Measurements from ENCODE around the gene CYB561D2. TPM values are rescaled to one million over a fixed set of nuclear protein-coding genes. Genes with fewer than 3 reads are reported as not detected.

The CYB561D2 gene
- total and polyA plus RNA-seq, 2 donors (not counting 3 experiments of a cell fraction or from before 2014, with no cell fraction given): 13.6 to 46.0 TPM

- FAIRE-seq (no peak), DNase-seq (ENCODE audit: low read depth, low spot score) (no peak)
- ChIA-PET POLR2A (interaction anchor here (0.6 kb wide), 1 partner anchor 8 kb away, joined by 4 read pairs; no protein-coding TSS in a partner anchor), CTCF (interaction anchor here (1.8 to 2.2 kb wide), 2 partner anchors 9 to 10 kb away, joined by 5 to 19 read pairs; no protein-coding TSS in a partner anchor)
- no peaks in the 10 kb centered on the region for H3K9me3 ChIP-seq (replicated peaks; ENCODE audit: control insufficient read depth, insufficient read depth, low read length)
- H2AFZ ChIP-seq (ENCODE audit: low read depth, low read length): no peak overlapping the region
- H3K9me1 ChIP-seq (replicated peaks; ENCODE audit: control insufficient read depth, extremely low read depth, insufficient read depth, low read length): no peaks in the 10 kb centered on the region
- no peak for TF ChIP-seq GATA2 (IDR thresholded peaks at IDR 0.05; ENCODE audit: insufficient read depth, insufficient read length, low read depth, low read length)
- TF ChIP-seq FOS (IDR thresholded peaks at IDR 0.05; ENCODE audit: borderline replicate concordance, insufficient read depth, low read length): no peak
- TF ChIP-seq CTCF (IDR thresholded peaks at IDR 0.05; ENCODE audit: extremely low read depth in 1 of 2, insufficient read depth in 1 of 2, low read depth in 1 of 2, low read length in 2 of 2): no peak
- TF ChIP-seq POLR2A (IDR thresholded peaks at IDR 0.05; ENCODE audit: low read depth, low read length): no peak
- no peak for TF ChIP-seq JUN (IDR thresholded peaks at IDR 0.05; ENCODE audit: borderline replicate concordance, insufficient read depth, insufficient read length, low read depth)
- no peak for TF ChIP-seq MYC (IDR thresholded peaks at IDR 0.05; ENCODE audit: low read depth, low read length)
- TF ChIP-seq EZH2 (IDR thresholded peaks at IDR 0.05; ENCODE audit: borderline replicate concordance, low read depth, low read length, severe bottlenecking): no peak
- TF ChIP-seq, protein P1, sequence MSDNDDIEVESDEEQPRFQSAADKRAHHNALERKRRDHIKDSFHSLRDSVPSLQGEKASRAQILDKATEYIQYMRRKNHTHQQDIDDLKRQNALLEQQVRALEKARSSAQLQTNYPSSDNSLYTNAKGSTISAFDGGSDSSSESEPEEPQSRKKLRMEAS (IDR thresholded peaks at IDR 0.05; ENCODE audit: insufficient read depth, insufficient read length): no peak
- no peak for TF ChIP-seq POLR2AphosphoS5 (IDR thresholded peaks at IDR 0.05; ENCODE audit: insufficient read depth, low read depth, low read length)
- peaks cover 31% of the 10 kb centered on the region for H3K4me1 ChIP-seq (ENCODE audit: control insufficient read depth, extremely low read depth, insufficient read depth, low read length)
- no peaks in the 10 kb centered on the region for H3K27me3 ChIP-seq (ENCODE audit: control insufficient read depth in 2 of 2, insufficient read depth in 2 of 2, low read length in 2 of 2)
- intact Hi-C loops (cut with micrococcal nuclease): no loop called here
- peaks cover 13 to 39% of the 10 kb centered on the region in 2 experiments for H3K36me3 ChIP-seq (ENCODE audit: control insufficient read depth in 2 of 2, extremely low read depth in 1 of 2, insufficient read depth in 2 of 2, low read length in 2 of 2)
- H3K4me2 ChIP-seq (ENCODE audit: insufficient read depth, low read length): no peak overlapping the region
- H3K4me3 ChIP-seq (replicated peaks in 1 of 3; ENCODE audit: insufficient read depth in 1 of 3, low read depth in 1 of 3, low read length in 3 of 3): no peak overlapping the region
- BruUV-seq (replicated peaks): no TSS peak
- H3K27ac ChIP-seq (ENCODE audit: insufficient read depth, low read depth, low read length): no peak overlapping the region
- H4K20me1 ChIP-seq (replicated peaks; ENCODE audit: control insufficient read depth, extremely low read depth, insufficient read depth, low read length): no peaks in the 10 kb centered on the region
- H3K9ac ChIP-seq (replicated peaks; ENCODE audit: extremely low read depth, insufficient read depth, low read length): no peak overlapping the region
- dilution Hi-C loops (cut with MboI; ENCODE audit: extremely low pct_ligation_motif_present, low sequenced_read_pairs): no loop called here
- H3K79me2 ChIP-seq (ENCODE audit: control insufficient read depth, insufficient read depth, low read length): peaks cover 30% of the 10 kb centered on the region
These were observed 36.3 kb upstream of the CYB561D2 start for GRCh38 chr3:50314342-50314741.
